GM13976 (cell line): ENCODE measurements around the gene CHSY1.
A peak's percentile ranks its signal among the peaks of the same experiment; 100 is the strongest.

Experiments
- DNase-seq: peaks from one replicate; pipeline ENCODE4 v3.0.0; 2012; ENCODE audit warnings: low spot score
- CTCF ChIP-seq: IDR thresholded peaks from 2 replicates; pipeline ENCODE4 v1.5.1; 2012; ENCODE audit warnings: borderline replicate concordance, mild to moderate bottlenecking; ENCODE audit not compliant: insufficient read depth; ENCODE audit errors: extremely low read depth, missing control alignments, control extremely low read depth
- in situ Hi-C: fragments of 300-500 bp; cut with MboI; formaldehyde crosslinking; loops from one replicate; pipeline ENCODE4 v1.12.0; 2022; ENCODE audit warnings: low sequenced_read_pairs, mixed read lengths, inconsistent platforms; ENCODE audit not compliant: unreplicated experiment

CHSY1 gene

DNA sequence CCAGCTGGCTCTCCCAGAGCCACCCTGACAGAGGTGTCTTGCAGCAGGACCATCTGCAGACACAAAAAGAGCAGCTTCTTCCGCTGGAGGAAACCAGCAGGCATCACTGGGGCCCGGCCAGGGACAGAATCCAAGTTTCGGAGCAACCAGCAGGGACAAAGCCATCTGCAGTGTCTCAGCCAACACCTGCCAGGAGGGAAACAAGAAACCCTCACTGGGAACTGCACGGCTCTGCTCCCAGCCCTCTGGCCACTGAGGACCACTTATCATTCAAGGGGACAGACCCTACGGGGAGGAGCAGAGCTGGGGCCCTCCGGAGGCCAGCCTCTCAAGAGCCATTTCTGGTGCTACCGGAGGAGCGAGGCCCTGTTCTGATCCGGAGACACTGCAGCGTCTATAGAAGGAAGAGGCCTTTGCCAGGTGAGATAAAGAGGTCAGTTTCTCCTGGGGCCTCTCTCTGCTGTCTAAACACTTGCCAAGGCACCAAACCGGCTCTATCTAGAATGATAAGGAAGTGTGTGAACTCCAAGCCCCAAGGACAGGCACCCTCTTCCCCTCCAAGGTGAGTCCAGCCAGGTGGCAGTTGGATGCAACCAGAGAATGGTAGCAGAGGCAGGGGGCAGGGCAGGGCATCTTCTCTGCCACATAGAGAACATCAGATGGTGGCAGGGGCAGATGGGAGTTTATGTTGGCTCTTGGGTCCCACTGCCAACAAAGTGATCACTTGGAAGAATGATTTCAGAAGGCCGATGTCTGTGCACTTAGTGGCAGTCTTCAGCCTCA lies 89.0 kb downstream of the CHSY1 start:
- DNase-seq = no peak
- in situ Hi-C loops = no loop called here
- TF ChIP-seq CTCF = no peak

GRCh38 chr15:101161656-101162055 lies 90.2 kb downstream of the CHSY1 start:
- no peak for DNase-seq
- TF ChIP-seq CTCF = no peak
- in situ Hi-C loops = no loop called here

DNA sequence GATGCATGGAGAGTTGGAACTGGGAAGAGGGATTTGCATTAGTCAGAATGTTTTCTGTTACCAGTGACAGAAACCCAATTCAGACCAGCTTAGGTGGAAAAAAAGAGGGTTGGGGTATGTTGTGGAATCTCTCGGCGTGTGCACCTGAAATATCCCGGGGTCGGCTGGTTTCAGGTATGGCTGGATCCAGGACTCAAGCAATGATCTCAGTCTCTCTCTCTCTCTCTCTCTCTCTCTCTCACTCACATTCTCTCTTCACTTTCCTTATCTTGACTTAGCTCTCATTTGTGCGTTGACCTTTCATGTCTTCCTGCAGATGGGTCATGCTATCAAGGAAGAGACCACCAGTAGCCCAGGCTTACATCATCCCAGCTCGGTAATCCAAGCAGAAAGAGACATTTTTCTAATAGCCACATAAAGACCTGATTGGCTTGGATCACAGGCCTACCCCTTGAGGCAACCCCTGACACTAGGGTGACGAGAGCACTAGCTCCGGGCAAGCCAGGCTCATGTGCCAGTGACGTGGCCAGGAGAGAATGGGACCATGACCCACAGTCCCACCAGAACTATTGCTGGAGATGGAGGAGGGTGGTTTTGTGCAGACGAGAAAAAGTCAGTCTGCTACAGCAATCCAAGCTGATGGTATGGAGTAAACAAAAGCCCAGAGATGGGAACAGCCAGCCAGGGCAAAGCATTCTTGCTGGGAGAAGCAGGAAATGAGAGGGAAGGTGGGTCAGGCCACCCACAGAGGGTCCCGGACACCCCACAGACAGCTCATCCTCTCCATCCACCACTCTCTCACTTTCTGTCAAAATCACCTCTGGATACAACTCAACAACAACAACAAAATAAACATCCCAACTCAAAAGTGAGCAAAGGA lies 91.7 kb downstream of the CHSY1 start:
- no peak for TF ChIP-seq CTCF

GRCh38 chr15:101159096-101159935 lies 92.5 kb downstream of the CHSY1 start:
- in situ Hi-C loops = no loop called here
- DNase-seq = peak; percentile 60
- no peak for TF ChIP-seq CTCF

More for the DNA sequence above, 91.7 kb downstream of the CHSY1 start:
- DNase-seq = no peak
- in situ Hi-C loops = no loop called here

GRCh38 chr15:101158166-101159095 lies 93.4 kb downstream of the CHSY1 start:
- no peak for DNase-seq
- in situ Hi-C loops = no loop called here
- TF ChIP-seq CTCF = no peak
